IMR-90 (cell line): ENCODE results near the gene RAET1G. TPM values are rescaled to one million over a fixed set of nuclear protein-coding genes. Genes with fewer than 3 reads are reported as not detected.
"Not testable (repeated sequence)": the region's sequence is repeated elsewhere in the genome, so short reads cannot be mapped to it uniquely, and the experiment has no call there.

Experiments
- ATAC-seq: fragments of 200-7000 bp; cut with Tn5 transposase; 2 replicates; pipeline ENCODE4 v1.9.1; 2020; ENCODE audit warnings: low read depth, mild to moderate bottlenecking, moderate library complexity
- BruUV-seq: library from RNA; stranded (reverse); fragments of 400-500 nt; replicated peaks from 2 replicates; lab custom pipeline; 2021; lab: Mats Ljungman, UMichigan
- CTCF ChIA-PET: fragments of 300-600 bp; formaldehyde crosslinking; extraction: SDS; loops from one replicate; lab custom pipeline; 2021; ENCODE audit warnings: antibody characterized with exemption; lab: Yijun Ruan, JAX
- POLR2A ChIA-PET: fragments of 300-600 bp; sonication (Branson Sonifier 250); formaldehyde crosslinking; loops from one replicate; lab custom pipeline; 2022; ENCODE audit warnings: antibody characterized with exemption; ENCODE audit not compliant: unreplicated experiment; lab: Charles Lee
- DNase-seq: peaks from one replicate; pipeline ENCODE4 v3.0.0; 2013
- H2AFZ ChIP-seq: replicated peaks from 2 replicates; pipeline ENCODE3; 2013; ENCODE audit warnings: low read length, mild to moderate bottlenecking; ENCODE audit not compliant: poor library complexity
- H2AK5ac ChIP-seq: 2 replicates; pipeline ENCODE4 v1.6.1; 2013; ENCODE audit warnings: low read depth, low read length, inconsistent platforms
- H2AK9ac ChIP-seq: replicated peaks from 2 replicates; pipeline ENCODE3; 2013; ENCODE audit warnings: mild to moderate bottlenecking, low read depth, low read length, moderate library complexity; ENCODE audit not compliant: poor library complexity
- H2BK120ac ChIP-seq: 2 replicates; pipeline ENCODE4 v1.6.1; 2013; ENCODE audit warnings: low read depth, low read length, inconsistent platforms
- H2BK15ac ChIP-seq: 3 replicates; pipeline ENCODE4 v1.6.1; 2013; ENCODE audit warnings: low read depth, low read length, inconsistent platforms
- H2BK20ac ChIP-seq: 2 replicates; pipeline ENCODE4 v1.6.1; 2013; ENCODE audit warnings: low read depth, mild to moderate bottlenecking, inconsistent platforms, low read length, moderate library complexity
- H2BK5ac ChIP-seq: 2 replicates; pipeline ENCODE4 v1.6.1; 2013; ENCODE audit warnings: mild to moderate bottlenecking, low read depth, low read length, inconsistent platforms; ENCODE audit not compliant: poor library complexity, severe bottlenecking
- H3K14ac ChIP-seq: replicated peaks from 2 replicates; pipeline ENCODE4 v1.6.1; 2013; ENCODE audit warnings: low read depth, low read length, inconsistent platforms
- H3K18ac ChIP-seq: 2 replicates; pipeline ENCODE4 v1.6.1; 2013; ENCODE audit warnings: low read depth, low read length, control low read depth
- H3K23ac ChIP-seq: 2 replicates; pipeline ENCODE4 v1.6.1; 2013; ENCODE audit warnings: low read depth, low read length, inconsistent platforms
- H3K27ac ChIP-seq: 2 replicates; pipeline ENCODE4 v1.5.1; 2013; ENCODE audit warnings: mild to moderate bottlenecking, control low read depth, low read length; ENCODE audit not compliant: insufficient read depth
- H3K27me3 ChIP-seq: 2 replicates; pipeline ENCODE4 v1.6.1; 2013; ENCODE audit warnings: low read length; ENCODE audit not compliant: control insufficient read depth, insufficient read depth
- H3K36me3 ChIP-seq: 2 replicates; pipeline ENCODE4 v1.6.1; 2013; ENCODE audit warnings: low read length, mixed read lengths; ENCODE audit not compliant: control insufficient read depth, insufficient read depth
- H3K4ac ChIP-seq: 2 replicates; pipeline ENCODE4 v1.6.1; 2013; ENCODE audit warnings: low read depth, low read length, inconsistent platforms
- H3K4me1 ChIP-seq: 2 replicates; pipeline ENCODE4 v1.6.1; 2013; ENCODE audit warnings: low read length, mixed read lengths; ENCODE audit not compliant: control insufficient read depth, insufficient read depth
- H3K4me2 ChIP-seq: 2 replicates; pipeline ENCODE4 v1.6.1; 2013; ENCODE audit warnings: low read depth, mild to moderate bottlenecking, control low read depth, low read length, moderate library complexity
- H3K4me3 ChIP-seq: 2 replicates; pipeline ENCODE4 v1.5.1; 2013; ENCODE audit warnings: low read depth, mild to moderate bottlenecking, control low read depth, low read length, moderate library complexity; ENCODE audit not compliant: insufficient read depth
- H3K56ac ChIP-seq: 2 replicates; pipeline ENCODE4 v1.6.1; 2013; ENCODE audit warnings: low read length, inconsistent platforms; ENCODE audit not compliant: insufficient read depth; ENCODE audit errors: extremely low read depth
- H3K79me1 ChIP-seq, 2 experiments: 2 replicates each; pipeline ENCODE4 v1.6.1; 2013; ENCODE audit warnings: low read length in 2 of 2, inconsistent platforms in 1 of 2, low read depth in 1 of 2
- H3K9ac ChIP-seq: 2 replicates; pipeline ENCODE4 v1.6.1; 2013; ENCODE audit warnings: low read depth, low read length, control low read depth
- H3K9me1 ChIP-seq: 2 replicates; pipeline ENCODE4 v1.6.1; 2013; ENCODE audit warnings: low read length, inconsistent platforms; ENCODE audit not compliant: insufficient read depth
- H3K9me3 ChIP-seq: 2 replicates; pipeline ENCODE4 v1.6.1; 2013; ENCODE audit warnings: low read length; ENCODE audit not compliant: control insufficient read depth, insufficient read depth
- H4K20me1 ChIP-seq: 2 replicates; pipeline ENCODE4 v1.6.1; 2013; ENCODE audit warnings: low read length, inconsistent platforms; ENCODE audit not compliant: insufficient read depth
- H4K5ac ChIP-seq: 2 replicates; pipeline ENCODE4 v1.6.1; 2013; ENCODE audit warnings: mild to moderate bottlenecking, low read depth, low read length, control low read depth
- H4K8ac ChIP-seq, 2 experiments: 2 replicates each; pipeline ENCODE4 v1.6.1; 2013; ENCODE audit warnings: low read depth in 2 of 2, low read length in 2 of 2, control low read depth in 1 of 2, inconsistent platforms in 1 of 2
- H4K91ac ChIP-seq: 2 replicates; pipeline ENCODE4 v1.6.1; 2013; ENCODE audit warnings: low read depth, low read length, inconsistent platforms; ENCODE audit not compliant: insufficient read depth
- RAD21 ChIP-seq: IDR thresholded peaks from 2 replicates; pipeline ENCODE4 v1.6.1; 2012; ENCODE audit warnings: low read length, improper control_type of control experiment
- RCOR1 ChIP-seq: IDR thresholded peaks from 2 replicates; pipeline ENCODE4 v1.6.1; 2012; ENCODE audit warnings: mild to moderate bottlenecking, low read length, improper control_type of control experiment; ENCODE audit not compliant: insufficient replicate concordance
- WGBS, 2 experiments: methylation state at CpG; one replicate each; pipeline versions ENCODE4 v1.1.5 to v1.1.7; 2013; ENCODE audit warnings: missing lambda C conversion rate in 2 of 2; ENCODE audit not compliant: insufficient read length in 1 of 2; ENCODE audit errors: extremely low coverage in 2 of 2; 5-methylcytosine and 5-hydroxymethylcytosine counted together
- dilution Hi-C: fragments of 300-500 bp; cut with HindIII; formaldehyde crosslinking; loops from one replicate; pipeline ENCODE4 v1.14.3; 2018; ENCODE audit warnings: low sequenced_read_pairs; ENCODE audit not compliant: unreplicated experiment
- in situ Hi-C: fragments of 300-500 bp; cut with MboI; formaldehyde crosslinking; loops from 3 replicates; pipeline ENCODE4 v1.14.3; 2019; ENCODE audit warnings: low sequenced_read_pairs, inconsistent platforms, mixed read lengths
- intact Hi-C: fragments of 100-400 bp; cut with micrococcal nuclease; formaldehyde crosslinking; loops from 2 replicates; pipeline ENCODE4 v1.10.0; 2022
- polyA plus RNA-seq, 3 experiments: library from polyadenylated mRNA; depleted of rRNA; stranded (reverse); fragments of >200 nt; gene quantifications; 2 replicates each; pipeline ENCODE4 v1.2.3, GENCODE V29; 2012; ENCODE audit warnings: low replicate concordance in 1 of 3
- total RNA-seq: library from RNA; depleted of rRNA; stranded (reverse); fragments of >200 nt; gene quantifications from 2 replicates; pipeline ENCODE4 v1.2.3, GENCODE V29; 2012

RAET1G gene
- total and polyA plus RNA-seq, 2 of the 4 experiments (the other 2 are of a cell fraction), result 1.3 to 4.2 TPM

DNA sequence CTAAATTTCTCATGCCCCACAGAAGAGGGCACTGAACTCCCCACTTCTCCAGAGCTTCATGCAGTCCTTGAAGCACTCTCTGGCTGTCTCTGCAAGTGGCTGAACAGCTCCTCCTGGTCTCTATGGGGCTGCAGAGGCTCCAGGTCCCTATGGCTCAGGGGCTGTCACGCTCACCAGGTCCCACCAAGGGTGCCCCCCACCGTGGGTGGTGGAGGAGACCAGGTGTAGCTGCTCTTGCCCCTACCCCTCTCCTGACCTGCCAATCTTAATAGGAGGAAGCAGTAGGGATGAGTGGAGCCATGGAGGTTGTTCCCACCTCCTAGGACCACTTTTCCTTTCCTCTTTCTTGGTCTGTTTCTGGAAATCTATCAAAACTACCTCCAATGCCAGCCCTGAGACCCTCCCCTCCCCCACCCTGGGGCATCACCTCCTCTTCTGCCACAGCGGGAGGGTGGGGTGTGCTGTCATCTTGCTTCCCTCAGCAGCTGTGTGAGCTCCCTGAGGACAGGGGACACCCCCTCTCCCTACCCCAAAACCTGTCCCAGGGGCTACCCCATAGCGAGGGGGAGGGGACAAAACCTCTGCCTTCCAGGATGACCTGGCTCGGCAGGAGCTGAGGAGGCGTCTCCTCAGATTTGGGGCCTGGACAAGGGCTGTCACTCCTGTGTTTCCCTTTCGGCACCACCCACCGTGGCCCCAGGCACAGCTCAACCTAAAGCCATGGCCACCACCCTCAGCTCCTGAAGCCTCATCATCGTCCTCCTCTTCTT, 13.0 kb downstream of the RAET1G start:
- H3K27ac ChIP-seq, result no peak overlapping the region
- H2BK15ac ChIP-seq, result no peak overlapping the region
- no peak overlapping the region for H3K4me3 ChIP-seq
- no peak overlapping the region for H3K18ac ChIP-seq
- no peak overlapping the region for H4K8ac ChIP-seq
- H4K20me1 ChIP-seq, result no peaks in the 10 kb centered on the region
- H2AFZ ChIP-seq, result no peak overlapping the region
- H3K56ac ChIP-seq, result no peak overlapping the region
- H2BK120ac ChIP-seq, result no peak overlapping the region
- no peak for TF ChIP-seq RCOR1
- TF ChIP-seq RAD21, result no peak
- no peak overlapping the region for H4K91ac ChIP-seq
- DNase-seq, result no peak
- dilution Hi-C loops (no loop called here), intact Hi-C loops (no loop called here), in situ Hi-C loops (no loop called here)
- H3K4ac ChIP-seq, result no peak overlapping the region
- H2AK5ac ChIP-seq, result no peak overlapping the region
- no peak overlapping the region for H2BK5ac ChIP-seq
- ATAC-seq, result no peak
- no peak overlapping the region for H3K23ac ChIP-seq
- H3K9me3 ChIP-seq, result peaks cover 12% of the 10 kb centered on the region
- H4K5ac ChIP-seq, result no peak overlapping the region
- H3K4me1 ChIP-seq, result no peaks in the 10 kb centered on the region
- ChIA-PET POLR2A (no interaction called here), CTCF (no interaction called here)
- no peak overlapping the region for H2AK9ac ChIP-seq
- H3K27me3 ChIP-seq, result peaks cover 20% of the 10 kb centered on the region
- no peak overlapping the region for H3K4me2 ChIP-seq
- H3K9ac ChIP-seq, result no peak overlapping the region
- H3K79me1 ChIP-seq, result no peaks in the 10 kb centered on the region
- no peak overlapping the region for H3K14ac ChIP-seq
- no TSS peak for BruUV-seq
- H3K9me1 ChIP-seq, result peaks cover 4% of the 10 kb centered on the region; the same call in 1 of the 2 replicates
- H3K36me3 ChIP-seq, result no peaks in the 10 kb centered on the region
- no peak overlapping the region for H2BK20ac ChIP-seq
- WGBS, 2 experiments, result 90% methylated on average over 2 of the region's 9 CpGs; no CpG with 5 or more reads in 1 of the 2 experiments

DNA sequence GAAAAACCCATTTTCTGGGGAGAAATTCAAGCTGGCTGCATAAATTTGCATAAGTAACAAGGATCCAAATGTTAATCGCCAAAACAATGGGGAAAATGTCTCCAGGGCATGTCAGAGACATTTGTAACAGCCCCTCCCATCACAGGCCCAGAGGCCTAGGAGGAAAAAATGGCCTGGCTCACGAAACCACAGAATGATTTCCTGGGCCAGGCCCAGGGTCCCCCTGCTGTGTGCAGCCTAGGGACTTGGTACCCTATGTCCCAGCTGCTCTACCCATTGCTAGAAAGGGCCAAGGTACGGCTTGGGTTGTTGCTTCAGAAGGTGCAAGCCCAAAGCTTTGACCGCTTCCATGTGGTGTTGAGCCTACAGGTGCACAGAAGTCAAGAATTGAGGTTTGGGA, 14.4 kb downstream of the RAET1G start:
- H2BK120ac ChIP-seq, H2BK15ac ChIP-seq, H3K56ac ChIP-seq, H2AK9ac ChIP-seq, ATAC-seq, H3K23ac ChIP-seq, H4K8ac ChIP-seq, H3K4ac ChIP-seq, CTCF ChIA-PET, DNase-seq, H3K18ac ChIP-seq, H2BK5ac ChIP-seq, H4K5ac ChIP-seq, in situ Hi-C loops, POLR2A ChIA-PET, H2AFZ ChIP-seq, H4K91ac ChIP-seq, H3K4me1 ChIP-seq, dilution Hi-C loops, H3K9me1 ChIP-seq, H3K4me3 ChIP-seq, H3K14ac ChIP-seq, H2AK5ac ChIP-seq, H2BK20ac ChIP-seq, H3K36me3 ChIP-seq, H3K27ac ChIP-seq, intact Hi-C loops, BruUV-seq, H3K4me2 ChIP-seq, H4K20me1 ChIP-seq, H3K9ac ChIP-seq, H3K79me1 ChIP-seq: not testable (repeated sequence)
- no CpG with 5 or more reads among the region's 4 CpGs for WGBS, 2 experiments
- Histone ChIP-seq H3K9me3 (peaks cover 12% of the 10 kb centered on the region), H3K27me3 (peaks cover 20% of the 10 kb centered on the region)
